GM23248 (cell line): ENCODE measurements around the gene GPR137C.

Experiments used
- EZH2 ChIP-seq: fragments of 200-600 bp; sonication (generic); IDR thresholded peaks from 2 replicates; pipeline ENCODE4 v1.6.1; 2018; ENCODE audit warnings: antibody characterized with exemption, mild to moderate bottlenecking; ENCODE audit not compliant: insufficient read depth, poor library complexity, severe bottlenecking
- EZH2phosphoT487 ChIP-seq: fragments of 200-600 bp; sonication (generic); IDR thresholded peaks from 2 replicates; pipeline ENCODE4 v1.6.1; 2018; ENCODE audit warnings: antibody characterized with exemption, moderate library complexity, mild to moderate bottlenecking, low read depth; ENCODE audit not compliant: insufficient read depth

GRCh38 chr14:52522033-52522432 is 30.6 kb upstream of the GPR137C start:
- no peak for TF ChIP-seq EZH2phosphoT487
- TF ChIP-seq EZH2, result no peak
